CD4-positive, alpha-beta T cell treated with Interferon gamma for 1 hour (primary cell): Measurements from ENCODE around the gene GPR84.

ENCODE experiments used
- DNase-seq: peaks from one replicate; pipeline ENCODE4 v3.0.0-alpha.2; 2020

GPR84 gene

DNA sequence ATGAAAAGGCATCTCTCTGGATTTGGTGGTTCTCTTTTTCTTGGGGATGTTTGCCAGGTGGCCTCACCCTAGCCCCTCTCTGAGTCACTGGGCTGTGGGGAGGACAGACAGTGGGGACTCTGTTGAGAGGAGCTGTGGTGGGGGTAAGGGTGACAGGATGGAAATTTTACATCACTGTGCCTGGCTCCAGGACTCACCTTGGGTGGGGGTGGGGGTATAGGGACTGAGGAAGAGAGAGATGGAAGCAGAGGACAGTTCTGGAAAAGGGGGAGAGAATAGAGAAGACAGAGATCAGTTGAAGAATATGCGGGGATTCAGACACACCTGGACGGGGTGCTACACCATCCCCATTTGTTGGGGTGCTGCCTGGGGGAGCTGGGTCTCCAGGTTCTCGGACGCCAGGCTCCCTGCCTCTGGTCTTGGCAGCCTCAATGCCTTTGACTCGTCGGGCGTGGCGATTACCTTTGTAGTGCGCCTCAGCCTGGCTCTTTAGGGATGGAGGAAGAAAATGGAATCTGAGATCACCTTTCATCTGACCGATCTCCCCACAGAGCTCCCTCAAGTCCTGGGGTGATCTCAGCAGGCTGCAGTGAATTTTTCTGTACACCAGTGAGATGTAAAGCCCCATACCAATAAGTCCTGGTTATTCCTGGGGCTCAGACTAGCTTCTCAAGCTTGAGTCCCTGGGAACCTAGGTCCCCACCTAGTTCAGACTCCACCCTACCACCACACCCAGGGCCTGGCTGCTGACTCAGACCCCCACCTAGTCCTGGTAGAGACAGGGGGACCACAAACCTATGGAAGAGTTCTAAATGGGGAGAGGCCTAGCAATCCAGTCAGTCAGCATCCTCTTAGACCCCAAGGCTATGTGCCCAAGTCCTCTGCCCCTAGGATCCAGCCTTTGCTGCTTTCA lies 9.6 kb upstream of the GPR84 start:
- DNase-seq = no peak

DNA sequence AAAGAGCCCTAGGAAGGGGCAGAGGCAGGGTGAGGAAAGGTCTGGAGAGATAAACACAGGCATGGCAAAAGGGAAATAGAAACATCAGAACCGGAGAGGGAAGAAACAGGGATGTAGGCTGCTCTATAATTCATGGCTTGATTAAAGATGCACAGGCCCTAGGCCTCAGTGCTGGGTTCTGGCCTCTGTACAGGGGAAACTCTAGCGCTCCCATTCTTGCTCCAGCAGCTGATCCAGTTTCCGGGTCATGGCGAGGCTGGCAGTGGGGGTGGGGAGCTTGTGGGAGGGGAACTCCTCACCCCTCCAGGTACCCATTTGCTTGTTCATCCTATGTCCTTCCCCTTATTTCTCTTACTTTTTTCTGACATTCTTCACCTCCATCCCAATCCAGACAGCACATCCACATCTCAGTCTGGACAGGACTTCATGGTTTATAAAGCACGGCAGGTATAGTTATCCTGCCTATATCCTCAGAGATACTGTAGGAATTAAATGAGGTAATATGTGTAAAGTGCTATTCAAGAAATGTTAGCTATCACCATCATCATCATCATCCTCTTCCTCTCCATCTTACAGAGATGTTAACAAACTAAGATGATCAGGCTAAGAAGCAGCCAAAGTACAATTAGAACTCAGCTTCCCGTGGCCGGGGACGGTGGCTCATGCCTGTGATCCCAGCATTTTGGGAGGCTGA lies 8.0 kb upstream of the GPR84 start:
- DNase-seq = no peak

- DNase-seq = no peak
These were observed 7.2 kb upstream of the GPR84 start for GRCh38 chr12:54371328-54372112.

GRCh38 chr12:54370171-54370730 lies 6.0 kb upstream of the GPR84 start:
- peak; percentile 37 for DNase-seq

GRCh38 chr12:54369597-54370131 lies 5.4 kb upstream of the GPR84 start:
- DNase-seq = no peak

- DNase-seq = peak; percentile 84
These were observed 4.7 kb upstream of the GPR84 start for GRCh38 chr12:54368709-54369596.

- DNase-seq = no peak
These were observed 3.9 kb upstream of the GPR84 start for GRCh38 chr12:54368025-54368708.

DNA sequence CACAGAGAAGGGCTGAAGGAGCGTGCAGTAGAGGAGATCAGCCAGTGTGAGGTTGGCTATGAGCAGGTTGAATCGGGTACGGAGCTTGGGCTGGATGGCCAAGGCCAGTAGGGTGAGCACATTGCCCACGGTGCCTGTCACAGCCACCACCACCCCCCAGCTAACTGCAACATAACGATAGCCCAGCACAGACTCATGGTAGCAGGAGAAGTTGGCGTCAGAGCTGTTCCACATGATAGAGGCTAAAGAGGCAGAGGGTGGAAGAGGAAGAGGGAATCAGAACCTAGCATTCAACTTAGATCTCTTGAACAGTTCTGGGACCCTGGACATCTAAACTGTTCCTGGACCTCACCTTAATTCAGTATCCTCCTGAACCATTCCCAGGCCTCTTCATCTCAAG lies 668 bp downstream of the GPR84 start:
- no peak for DNase-seq

DNA sequence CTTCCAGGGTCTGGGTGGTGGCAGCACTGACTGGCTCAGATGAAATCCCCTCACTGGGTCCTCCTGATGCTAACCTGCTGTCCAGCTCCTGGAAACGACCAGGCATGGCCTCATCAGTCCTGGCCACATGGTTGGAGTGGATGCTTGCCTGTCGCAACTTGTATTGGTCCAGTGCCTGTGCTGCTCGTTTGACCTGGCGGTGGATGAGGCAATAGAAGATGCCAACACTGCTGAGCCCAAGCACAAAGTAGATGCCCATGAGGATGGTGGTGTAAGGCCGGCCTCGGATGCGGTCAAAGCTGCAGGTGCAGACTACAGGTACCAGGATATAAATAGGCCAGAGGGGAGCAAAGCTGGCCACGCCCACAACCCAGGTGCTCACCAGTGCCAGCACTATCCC lies 1.2 kb downstream of the GPR84 start:
- no peak for DNase-seq

DNA sequence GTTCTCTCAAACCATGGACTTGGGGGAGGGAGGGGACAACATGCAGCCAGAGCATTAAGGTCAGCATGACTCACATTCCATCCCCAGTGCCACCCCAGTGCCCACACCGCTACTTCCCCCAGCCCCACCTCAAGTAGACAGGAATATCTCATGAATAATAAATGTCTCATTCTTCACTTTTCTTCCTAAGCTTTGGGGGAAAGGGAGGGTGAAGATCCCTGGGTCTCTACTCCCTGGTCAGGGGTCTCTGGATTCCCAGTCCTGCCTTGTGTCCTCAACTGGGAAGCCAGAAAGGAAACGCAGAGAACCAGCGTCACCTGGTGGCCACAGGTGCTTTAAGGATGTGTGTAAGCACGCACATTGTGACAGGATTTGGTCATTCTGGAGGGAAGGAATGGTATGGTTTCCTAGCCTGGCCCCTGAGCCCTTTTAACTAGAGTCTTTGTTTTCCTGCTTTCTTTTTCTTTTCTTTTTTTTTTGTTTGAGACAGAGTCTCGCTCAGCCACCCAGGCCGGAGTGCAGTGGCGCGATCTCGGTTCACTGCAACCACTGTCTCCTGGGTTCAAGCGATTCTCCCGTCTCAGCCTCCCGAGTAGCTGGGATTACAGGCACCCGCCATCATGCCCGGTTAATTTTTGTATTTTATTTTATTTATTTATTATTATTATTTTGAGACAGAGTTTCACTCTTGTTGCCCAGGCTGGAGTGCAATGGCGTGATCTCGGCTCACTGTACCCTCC lies 3.4 kb downstream of the GPR84 start:
- peak; percentile 28 for DNase-seq

DNA sequence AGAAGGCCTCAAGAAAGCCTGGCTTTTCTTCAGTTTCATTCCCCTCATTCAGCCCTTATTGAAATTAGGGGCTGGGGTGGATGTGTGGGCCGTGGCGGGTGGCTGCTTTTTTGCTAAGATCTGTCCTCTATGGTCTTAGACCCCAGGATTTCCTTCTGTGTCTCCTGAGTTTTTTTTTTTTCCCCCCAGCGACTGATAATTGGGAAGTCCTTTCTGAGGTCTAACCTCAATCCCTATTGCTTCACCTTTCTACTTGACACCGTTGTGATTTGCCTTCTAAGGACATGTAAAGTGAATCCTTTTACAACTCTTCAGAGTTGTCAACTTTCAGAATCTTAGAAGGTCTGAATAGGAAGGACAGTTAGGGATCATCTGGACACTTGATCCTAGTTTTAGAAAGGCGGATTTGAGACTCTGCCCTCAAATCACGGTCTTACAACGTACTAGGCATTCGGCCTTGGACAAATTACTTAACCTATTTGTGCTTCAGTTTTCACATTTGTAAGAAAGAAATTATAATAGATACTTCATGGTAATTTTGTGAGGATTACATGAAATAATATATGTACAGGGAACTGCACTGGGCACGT lies 4.4 kb downstream of the GPR84 start:
- no peak for DNase-seq

GRCh38 chr12:54358945-54359761 lies 5.1 kb downstream of the GPR84 start:
- peak; percentile 97 for DNase-seq

GRCh38 chr12:54358191-54358944 lies 5.9 kb downstream of the GPR84 start:
- DNase-seq = no peak

- no peak for DNase-seq
These were observed 6.6 kb downstream of the GPR84 start for GRCh38 chr12:54357506-54358190.

- DNase-seq = no peak
These were observed 7.3 kb downstream of the GPR84 start for GRCh38 chr12:54356951-54357356.

- DNase-seq = no peak
These were observed 8.1 kb downstream of the GPR84 start for GRCh38 chr12:54356228-54356627.

DNA sequence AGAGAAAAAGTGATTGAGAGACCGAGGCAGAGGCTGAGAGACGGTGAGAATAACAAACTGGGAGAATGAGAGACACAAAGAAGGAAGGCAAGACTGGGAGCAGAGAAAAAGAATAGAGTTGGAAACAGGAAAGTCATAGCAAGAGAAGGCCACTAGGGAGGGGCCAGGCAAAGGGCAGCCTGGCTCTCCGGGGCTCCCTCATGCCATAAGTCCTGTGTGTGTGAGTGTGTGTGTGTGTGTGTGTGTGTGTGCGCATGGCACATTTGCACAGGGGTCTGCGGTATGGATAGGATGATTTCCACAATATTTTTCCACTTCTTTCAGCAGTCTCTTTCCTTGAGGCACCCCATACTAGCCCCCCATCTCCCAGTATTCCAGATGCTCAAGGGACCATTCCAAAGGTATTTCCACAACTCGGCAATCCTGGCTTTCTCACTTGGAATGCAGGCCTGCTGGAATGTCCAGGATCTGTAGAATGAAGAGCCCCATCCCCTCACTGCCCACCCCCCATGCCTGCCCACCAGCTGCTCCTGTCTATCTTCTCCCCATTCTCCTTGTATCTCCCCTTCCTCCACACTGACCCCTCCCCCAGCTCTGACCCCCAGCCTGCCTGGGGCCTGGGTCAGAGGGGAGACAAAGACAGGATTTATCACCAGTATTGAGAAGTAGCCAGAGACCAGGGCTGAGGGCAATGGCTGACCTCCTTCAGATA lies 9.0 kb downstream of the GPR84 start:
- DNase-seq = no peak
